Thyroid gland (tissue), 4 donors: ENCODE data around the gene ZIC4.

Experiments used
- CTCF ChIP-seq, 6 experiments: fragments of 200-600 bp in 3 of 6; fragments of 450-650 bp in 3 of 6; sonication (generic) in 3 of 6; IDR thresholded peaks; one replicate each; pipeline ENCODE4 v1.5.1; 2016 to 2019; ENCODE audit warnings: antibody characterized with exemption in 6 of 6, mild to moderate bottlenecking in 2 of 6, inconsistent platforms in 1 of 6, moderate library complexity in 1 of 6
- POLR2A ChIP-seq, 2 donors: fragments of 450-650 bp; IDR thresholded peaks; one replicate each; pipeline ENCODE4 v1.6.1; 2017; ENCODE audit warnings: antibody characterized with exemption in 2 of 2, mild to moderate bottlenecking in 2 of 2, moderate library complexity in 1 of 2

GRCh38 chr3:147417551-147418295, 11.4 kb upstream of the ZIC4 start:
- TF ChIP-seq CTCF (IDR thresholded peaks at IDR 0.05), result no peak
- TF ChIP-seq POLR2A (IDR thresholded peaks at IDR 0.05), result no peak
